ENCODE measurements around the gene HSD11B1. TPM values are rescaled to one million over a fixed set of nuclear protein-coding genes. Genes with fewer than 3 reads are reported as not detected.

HSD11B1 gene
- total and polyA plus RNA-seq, 2 donors (not counting 1 experiment from before 2014, with no cell fraction given) = 7.1 to 31.5 TPM

DNA sequence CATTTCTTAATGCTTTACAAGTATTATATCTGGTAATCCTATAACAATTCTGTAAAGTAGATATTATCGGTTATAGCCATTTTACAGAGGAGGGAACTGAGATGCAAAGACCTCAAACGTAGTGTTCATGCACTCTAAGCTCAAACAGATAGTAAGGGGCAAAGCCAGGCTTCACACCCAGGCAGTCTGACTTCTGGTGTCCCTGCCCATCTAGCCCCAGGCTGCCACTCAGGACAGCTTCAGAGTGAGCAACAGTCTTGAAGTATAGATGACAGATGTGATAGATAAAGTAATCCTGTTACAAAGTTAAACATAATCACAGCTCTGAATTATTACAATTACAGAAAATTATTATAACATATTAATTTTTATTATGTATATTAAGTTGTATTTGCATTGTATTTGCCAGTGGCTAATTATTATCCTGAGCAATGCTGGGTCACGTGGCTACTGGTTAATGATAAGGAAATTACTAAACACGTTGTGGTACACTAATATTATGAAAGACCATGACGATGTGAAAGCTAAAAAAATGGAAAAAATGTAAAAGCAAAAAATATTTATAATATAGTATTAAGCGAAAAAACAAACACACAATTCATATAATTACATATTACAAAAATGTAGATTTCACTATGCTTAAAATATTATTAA, 45.2 kb downstream of the HSD11B1 start:
- TF ChIP-seq CTCF (conservative IDR thresholded peaks at IDR 0.05 in 1 of 2, IDR thresholded peaks at IDR 0.05 in 1 of 2; ENCODE audit: low read depth in 1 of 2, low read length in 2 of 2) = no peak
- no peak for TF ChIP-seq EZH2 (IDR thresholded peaks at IDR 0.05; ENCODE audit: low read length, missing control alignments)
- no peak overlapping the region for H3K27ac ChIP-seq (ENCODE audit: insufficient read depth, low read length)
- no peak overlapping the region for H3K9ac ChIP-seq (ENCODE audit: insufficient read depth, low read length)
- no peaks in the 10 kb centered on the region for H3K4me1 ChIP-seq (ENCODE audit: control insufficient read depth, extremely low read depth, insufficient read depth, low read length)
- no peaks in the 10 kb centered on the region for H3K79me2 ChIP-seq (ENCODE audit: control insufficient read depth, insufficient read depth, low read length)
- no peaks in the 10 kb centered on the region for H3K36me3 ChIP-seq (ENCODE audit: control insufficient read depth, insufficient read depth, low read length)
- no peak overlapping the region for H2AFZ ChIP-seq (ENCODE audit: low read length)
- no peaks in the 10 kb centered on the region for H4K20me1 ChIP-seq (ENCODE audit: control insufficient read depth, extremely low read depth, insufficient read depth, low read length)
- no peak overlapping the region for H3K4me3 ChIP-seq (replicated peaks in 1 of 4; ENCODE audit: control extremely low read depth in 1 of 4, insufficient read depth in 1 of 4, low read depth in 3 of 4, low read length in 4 of 4)
- DNase-seq (ENCODE audit: low read depth in 2 of 2) = no peak
- H3K9me3 ChIP-seq (ENCODE audit: control insufficient read depth, insufficient read depth, low read depth, low read length) = no peaks in the 10 kb centered on the region
- no peak overlapping the region for H3K4me2 ChIP-seq (ENCODE audit: extremely low read depth, insufficient read depth, low read length)
- H3K27me3 ChIP-seq (ENCODE audit: control insufficient read depth, insufficient read depth, low read length) = no peaks in the 10 kb centered on the region

DNA sequence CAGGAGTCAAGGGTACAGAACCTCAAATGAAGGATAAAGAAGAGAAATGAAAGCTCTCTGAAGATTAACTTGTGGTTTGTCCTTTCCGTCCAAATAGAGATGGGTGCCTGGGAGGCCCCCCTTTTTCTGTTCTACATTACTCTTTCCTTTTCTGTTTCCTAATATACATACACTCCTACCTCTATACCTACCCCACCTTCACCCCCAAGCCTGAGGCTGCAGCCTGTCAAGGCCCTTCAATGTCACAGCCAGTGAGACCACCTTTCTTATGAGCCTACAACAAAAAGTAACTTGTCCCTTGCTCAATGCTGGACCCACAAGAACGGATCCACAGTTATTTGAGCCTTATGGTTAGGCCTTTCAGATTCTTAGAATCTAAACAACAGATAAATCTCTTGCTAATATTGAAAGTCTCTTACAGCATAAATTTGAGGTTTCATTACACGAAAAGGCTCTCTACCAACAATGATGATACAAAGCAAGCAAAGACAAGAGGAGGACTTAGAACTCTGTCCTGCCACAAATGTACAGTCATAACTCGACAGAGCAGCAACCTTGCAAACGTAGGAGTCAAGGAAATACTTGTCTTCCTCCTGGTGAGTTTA, 47.1 kb downstream of the HSD11B1 start:
- no peak for DNase-seq (ENCODE audit: low read depth in 2 of 2)
- Histone ChIP-seq H3K27me3 (ENCODE audit: control insufficient read depth, insufficient read depth, low read length) (no peaks in the 10 kb centered on the region), H3K36me3 (ENCODE audit: control insufficient read depth, insufficient read depth, low read length) (no peaks in the 10 kb centered on the region), H3K27ac (ENCODE audit: insufficient read depth, low read length) (no peak overlapping the region), H4K20me1 (ENCODE audit: control insufficient read depth, extremely low read depth, insufficient read depth, low read length) (no peaks in the 10 kb centered on the region), H3K4me1 (ENCODE audit: control insufficient read depth, extremely low read depth, insufficient read depth, low read length) (no peaks in the 10 kb centered on the region), H3K4me2 (ENCODE audit: extremely low read depth, insufficient read depth, low read length) (no peak overlapping the region), H3K9ac (ENCODE audit: insufficient read depth, low read length) (no peak overlapping the region), H3K4me3 (replicated peaks in 1 of 4; ENCODE audit: control extremely low read depth in 1 of 4, insufficient read depth in 1 of 4, low read depth in 3 of 4, low read length in 4 of 4) (no peak overlapping the region), H2AFZ (ENCODE audit: low read length) (no peak overlapping the region), H3K9me3 (ENCODE audit: control insufficient read depth, insufficient read depth, low read depth, low read length) (no peaks in the 10 kb centered on the region), H3K79me2 (ENCODE audit: control insufficient read depth, insufficient read depth, low read length) (no peaks in the 10 kb centered on the region)
- TF ChIP-seq EZH2 (IDR thresholded peaks at IDR 0.05; ENCODE audit: low read length, missing control alignments) (no peak), CTCF (conservative IDR thresholded peaks at IDR 0.05 in 1 of 2, IDR thresholded peaks at IDR 0.05 in 1 of 2; ENCODE audit: low read depth in 1 of 2, low read length in 2 of 2) (no peak)

DNA sequence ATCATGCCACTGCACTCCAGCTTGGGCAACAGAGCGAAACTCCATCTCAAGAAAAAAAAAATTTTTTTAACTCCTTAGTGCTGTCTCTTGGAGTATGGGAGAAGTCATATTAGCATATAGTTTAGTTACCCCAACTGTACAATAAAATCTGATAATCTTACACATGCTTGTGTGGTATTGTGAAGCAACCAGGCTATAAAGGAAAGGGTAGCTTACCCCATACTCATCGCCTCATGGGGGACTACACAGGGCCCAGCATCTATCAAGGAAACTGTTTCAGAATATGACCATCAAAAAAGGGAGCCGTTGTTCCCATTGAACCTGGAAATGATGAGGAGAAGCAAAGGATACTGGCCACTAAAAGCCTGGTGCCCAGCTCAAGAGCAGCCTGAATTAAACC, 48.2 kb downstream of the HSD11B1 start:
- DNase-seq (ENCODE audit: low read depth in 2 of 2) = no peak
- Histone ChIP-seq H2AFZ (ENCODE audit: low read length) (no peak overlapping the region), H3K4me3 (replicated peaks in 1 of 4; ENCODE audit: control extremely low read depth in 1 of 4, insufficient read depth in 1 of 4, low read depth in 3 of 4, low read length in 4 of 4) (no peak overlapping the region), H3K4me1 (ENCODE audit: control insufficient read depth, extremely low read depth, insufficient read depth, low read length) (no peaks in the 10 kb centered on the region), H3K79me2 (ENCODE audit: control insufficient read depth, insufficient read depth, low read length) (no peaks in the 10 kb centered on the region), H3K36me3 (ENCODE audit: control insufficient read depth, insufficient read depth, low read length) (no peaks in the 10 kb centered on the region), H4K20me1 (ENCODE audit: control insufficient read depth, extremely low read depth, insufficient read depth, low read length) (no peaks in the 10 kb centered on the region), H3K9me3 (ENCODE audit: control insufficient read depth, insufficient read depth, low read depth, low read length) (no peaks in the 10 kb centered on the region), H3K27ac (ENCODE audit: insufficient read depth, low read length) (no peak overlapping the region), H3K27me3 (ENCODE audit: control insufficient read depth, insufficient read depth, low read length) (peaks cover 5% of the 10 kb centered on the region), H3K4me2 (ENCODE audit: extremely low read depth, insufficient read depth, low read length) (no peak overlapping the region), H3K9ac (ENCODE audit: insufficient read depth, low read length) (no peak overlapping the region)
- TF ChIP-seq CTCF (conservative IDR thresholded peaks at IDR 0.05 in 1 of 2, IDR thresholded peaks at IDR 0.05 in 1 of 2; ENCODE audit: low read depth in 1 of 2, low read length in 2 of 2) (no peak), EZH2 (IDR thresholded peaks at IDR 0.05; ENCODE audit: low read length, missing control alignments) (no peak)
